MM.1S (cell line): Measurements from ENCODE around the gene ADNP2.
A peak's percentile ranks its signal among the peaks of the same experiment; 100 is the strongest.

Experiments used
- DNase-seq: peaks from one replicate; pipeline ENCODE4 v3.0.0-alpha.2; 2015
- H2AFZ ChIP-seq: fragments of 300-600 bp; sonication (generic); 2 replicates; pipeline ENCODE4 v1.6.0; 2016; ENCODE audit warnings: antibody characterized with exemption, low read length
- H3F3A ChIP-seq: fragments of 300-600 bp; sonication (generic); 2 replicates; pipeline ENCODE4 v1.6.1; 2016; ENCODE audit warnings: mild to moderate bottlenecking, antibody characterized with exemption, low read length, moderate library complexity, mixed read lengths; ENCODE audit not compliant: insufficient read depth
- H3K27ac ChIP-seq: fragments of 300-600 bp; sonication (generic); 2 replicates; pipeline ENCODE4 v1.5.1; 2016; ENCODE audit warnings: mild to moderate bottlenecking, low read length
- H3K27me3 ChIP-seq: fragments of 300-600 bp; sonication (generic); replicated peaks from 2 replicates; pipeline ENCODE4 v1.6.0; 2016; ENCODE audit warnings: low read length; ENCODE audit not compliant: insufficient read depth
- H3K36me3 ChIP-seq: fragments of 300-600 bp; sonication (generic); replicated peaks from 2 replicates; pipeline ENCODE4 v1.6.1; 2016; ENCODE audit warnings: mild to moderate bottlenecking, low read length, mixed read lengths; ENCODE audit not compliant: insufficient read depth
- H3K4me1 ChIP-seq: fragments of 300-600 bp; sonication (generic); 2 replicates; pipeline ENCODE4 v1.6.1; 2016; ENCODE audit warnings: low read length, mixed read lengths
- H3K4me2 ChIP-seq: fragments of 300-600 bp; sonication (generic); 2 replicates; pipeline ENCODE4 v1.6.0; 2016; ENCODE audit warnings: low read depth, low read length
- H3K4me3 ChIP-seq: fragments of 300-600 bp; sonication (generic); 2 replicates; pipeline ENCODE4 v1.5.1; 2016; ENCODE audit warnings: low read length, mixed read lengths
- H3K79me2 ChIP-seq: fragments of 300-600 bp; sonication (generic); 2 replicates; pipeline ENCODE4 v1.6.1; 2016; ENCODE audit warnings: mixed run types, low read length, mixed read lengths
- H3K9ac ChIP-seq: fragments of 300-600 bp; sonication (generic); 2 replicates; pipeline ENCODE4 v1.6.1; 2016; ENCODE audit warnings: low read length, mixed read lengths
- H3K9me2 ChIP-seq: fragments of 300-600 bp; sonication (generic); replicated peaks from 2 replicates; pipeline ENCODE4 v1.6.1; 2016; ENCODE audit warnings: mild to moderate bottlenecking, low read length, mixed read lengths; ENCODE audit not compliant: insufficient read depth
- H3K9me3 ChIP-seq: fragments of 300-600 bp; sonication (generic); replicated peaks from 2 replicates; pipeline ENCODE4 v1.6.1; 2016; ENCODE audit warnings: mild to moderate bottlenecking, low read length, mixed read lengths; ENCODE audit not compliant: insufficient read depth
- H4K20me1 ChIP-seq: fragments of 300-600 bp; sonication (generic); 2 replicates; pipeline ENCODE4 v1.6.1; 2016; ENCODE audit warnings: mild to moderate bottlenecking, low read length, moderate library complexity, mixed read lengths; ENCODE audit not compliant: insufficient read depth
- EZH2 ChIP-seq: fragments of 300-600 bp; sonication (generic); optimal IDR thresholded peaks from 2 replicates; pipeline ENCODE3; 2017; ENCODE audit warnings: low read depth, mild to moderate bottlenecking, antibody characterized with exemption, low read length, mixed read lengths
- EZH2phosphoT487 ChIP-seq: fragments of 300-600 bp; sonication (generic); IDR thresholded peaks from 2 replicates; pipeline ENCODE4 v1.6.1; 2018; ENCODE audit warnings: antibody characterized with exemption, low read length
- TF ChIP-seq, protein P1 (sequence below): fragments of 300-600 bp; sonication (generic); IDR thresholded peaks from 2 replicates; pipeline ENCODE4 v1.5.1; 2016; ENCODE audit warnings: antibody characterized with exemption, low read length, mixed read lengths

The ADNP2 gene, protein sequence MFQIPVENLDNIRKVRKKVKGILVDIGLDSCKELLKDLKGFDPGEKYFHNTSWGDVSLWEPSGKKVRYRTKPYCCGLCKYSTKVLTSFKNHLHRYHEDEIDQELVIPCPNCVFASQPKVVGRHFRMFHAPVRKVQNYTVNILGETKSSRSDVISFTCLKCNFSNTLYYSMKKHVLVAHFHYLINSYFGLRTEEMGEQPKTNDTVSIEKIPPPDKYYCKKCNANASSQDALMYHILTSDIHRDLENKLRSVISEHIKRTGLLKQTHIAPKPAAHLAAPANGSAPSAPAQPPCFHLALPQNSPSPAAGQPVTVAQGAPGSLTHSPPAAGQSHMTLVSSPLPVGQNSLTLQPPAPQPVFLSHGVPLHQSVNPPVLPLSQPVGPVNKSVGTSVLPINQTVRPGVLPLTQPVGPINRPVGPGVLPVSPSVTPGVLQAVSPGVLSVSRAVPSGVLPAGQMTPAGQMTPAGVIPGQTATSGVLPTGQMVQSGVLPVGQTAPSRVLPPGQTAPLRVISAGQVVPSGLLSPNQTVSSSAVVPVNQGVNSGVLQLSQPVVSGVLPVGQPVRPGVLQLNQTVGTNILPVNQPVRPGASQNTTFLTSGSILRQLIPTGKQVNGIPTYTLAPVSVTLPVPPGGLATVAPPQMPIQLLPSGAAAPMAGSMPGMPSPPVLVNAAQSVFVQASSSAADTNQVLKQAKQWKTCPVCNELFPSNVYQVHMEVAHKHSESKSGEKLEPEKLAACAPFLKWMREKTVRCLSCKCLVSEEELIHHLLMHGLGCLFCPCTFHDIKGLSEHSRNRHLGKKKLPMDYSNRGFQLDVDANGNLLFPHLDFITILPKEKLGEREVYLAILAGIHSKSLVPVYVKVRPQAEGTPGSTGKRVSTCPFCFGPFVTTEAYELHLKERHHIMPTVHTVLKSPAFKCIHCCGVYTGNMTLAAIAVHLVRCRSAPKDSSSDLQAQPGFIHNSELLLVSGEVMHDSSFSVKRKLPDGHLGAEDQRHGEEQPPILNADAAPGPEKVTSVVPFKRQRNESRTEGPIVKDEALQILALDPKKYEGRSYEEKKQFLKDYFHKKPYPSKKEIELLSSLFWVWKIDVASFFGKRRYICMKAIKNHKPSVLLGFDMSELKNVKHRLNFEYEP

DNA sequence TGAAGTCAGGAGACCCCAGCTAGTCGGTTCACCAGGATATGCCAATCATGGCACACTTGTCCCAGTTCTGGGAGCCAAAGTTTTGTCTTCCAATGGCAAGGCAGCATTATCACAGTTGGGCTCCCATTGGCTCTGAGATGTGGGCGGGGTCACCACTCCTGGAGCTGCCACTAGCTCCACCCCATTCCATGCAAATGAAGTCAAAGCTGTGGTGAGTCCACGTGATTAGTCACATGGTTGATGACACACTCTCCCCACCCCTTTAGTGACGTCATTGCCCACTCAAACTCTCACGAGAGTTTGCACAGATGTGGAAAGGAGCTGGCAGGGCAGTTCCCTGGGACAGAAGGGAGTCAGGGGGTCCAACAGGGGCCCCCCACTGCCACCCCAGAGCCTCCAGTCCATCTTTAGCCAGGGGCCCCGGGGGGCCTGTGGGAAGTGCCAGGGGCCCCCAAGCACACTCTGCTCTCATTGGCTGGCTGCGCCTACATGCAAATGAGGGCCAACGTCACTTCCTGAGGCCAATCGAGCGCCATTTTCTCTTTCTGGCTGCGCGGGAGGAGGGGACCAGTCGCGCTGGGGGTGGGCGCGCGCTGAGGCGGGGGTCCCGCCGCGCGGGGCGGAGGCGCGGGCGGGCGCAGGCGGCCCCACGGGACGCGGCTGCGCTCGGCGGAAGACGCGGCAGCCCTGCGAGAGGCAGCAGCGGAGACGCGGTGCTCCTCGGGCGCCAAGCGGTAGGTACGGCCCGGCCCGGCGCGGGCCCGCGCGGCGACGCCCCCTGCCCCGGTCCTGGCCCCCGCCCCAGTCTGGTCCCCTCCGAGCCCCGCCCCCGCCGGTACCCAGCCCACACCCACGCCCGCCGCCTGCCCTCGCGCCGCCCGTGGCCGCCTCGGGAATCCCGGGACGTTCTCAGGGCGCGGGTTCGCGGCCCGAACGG lies at the start of gene ADNP2:
TSS of gene ADNP2 (plus strand) at position 524 of the 937 bp plus-strand sequence. CDS start 8,281 bp downstream, outside the sequence.
- Histone ChIP-seq H3K9me2 (no peaks in the 10 kb centered on the region), H3F3A (peaks cover 3% of the 10 kb centered on the region; the same call in 1 of the 2 replicates), H3K79me2 (peaks cover 36% of the 10 kb centered on the region), H2AFZ (peak within 1 kb of the TSS; percentile 54; the same call in 1 of the 2 replicates), H3K27me3 (no peaks in the 10 kb centered on the region), H3K4me2 (peak within 1 kb of the TSS; percentile 34), H4K20me1 (no peaks in the 10 kb centered on the region), H3K27ac (peak within 1 kb of the TSS; percentile 53; the same call in 1 of the 2 replicates), H3K4me1 (no peaks in the 10 kb centered on the region), H3K9ac (peak within 1 kb of the TSS; percentile 45; the same call in 1 of the 2 replicates), H3K9me3 (no peaks in the 10 kb centered on the region), H3K36me3 (no peaks in the 10 kb centered on the region), H3K4me3 (peak within 1 kb of the TSS; percentile 51)
- peak; percentile 83 for DNase-seq
- no peak for TF ChIP-seq EZH2
- TF ChIP-seq, protein P1, sequence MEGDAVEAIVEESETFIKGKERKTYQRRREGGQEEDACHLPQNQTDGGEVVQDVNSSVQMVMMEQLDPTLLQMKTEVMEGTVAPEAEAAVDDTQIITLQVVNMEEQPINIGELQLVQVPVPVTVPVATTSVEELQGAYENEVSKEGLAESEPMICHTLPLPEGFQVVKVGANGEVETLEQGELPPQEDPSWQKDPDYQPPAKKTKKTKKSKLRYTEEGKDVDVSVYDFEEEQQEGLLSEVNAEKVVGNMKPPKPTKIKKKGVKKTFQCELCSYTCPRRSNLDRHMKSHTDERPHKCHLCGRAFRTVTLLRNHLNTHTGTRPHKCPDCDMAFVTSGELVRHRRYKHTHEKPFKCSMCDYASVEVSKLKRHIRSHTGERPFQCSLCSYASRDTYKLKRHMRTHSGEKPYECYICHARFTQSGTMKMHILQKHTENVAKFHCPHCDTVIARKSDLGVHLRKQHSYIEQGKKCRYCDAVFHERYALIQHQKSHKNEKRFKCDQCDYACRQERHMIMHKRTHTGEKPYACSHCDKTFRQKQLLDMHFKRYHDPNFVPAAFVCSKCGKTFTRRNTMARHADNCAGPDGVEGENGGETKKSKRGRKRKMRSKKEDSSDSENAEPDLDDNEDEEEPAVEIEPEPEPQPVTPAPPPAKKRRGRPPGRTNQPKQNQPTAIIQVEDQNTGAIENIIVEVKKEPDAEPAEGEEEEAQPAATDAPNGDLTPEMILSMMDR = no peak
- TF ChIP-seq EZH2phosphoT487 = no peak

DNA sequence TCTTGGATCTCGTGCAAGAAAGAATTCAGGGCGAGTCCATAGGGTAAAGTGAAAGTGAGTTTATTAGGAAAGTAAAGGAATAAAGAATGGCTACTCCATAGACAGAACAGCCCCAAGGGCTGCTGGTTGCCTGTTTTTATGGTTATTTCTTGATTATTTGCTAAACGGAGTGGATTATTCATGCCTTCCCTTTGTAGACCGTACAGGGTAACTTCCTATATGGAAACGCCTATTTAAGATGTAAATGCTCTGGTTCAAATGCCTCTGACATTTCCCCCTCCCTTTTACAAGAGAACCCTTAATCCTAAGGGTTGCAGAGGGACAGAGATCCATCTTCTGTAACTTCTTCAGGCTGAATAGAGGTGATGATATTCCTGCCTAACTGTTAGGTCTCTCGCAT lies 49.1 kb upstream of the ADNP2 start:
- H3K9me3 ChIP-seq = no peaks in the 10 kb centered on the region
- H3K79me2 ChIP-seq = no peaks in the 10 kb centered on the region
- no peak overlapping the region for H3K4me2 ChIP-seq

More for the DNA sequence above, 49.1 kb upstream of the ADNP2 start:
- no peaks in the 10 kb centered on the region for H3K27me3 ChIP-seq
- H3F3A ChIP-seq = no peaks in the 10 kb centered on the region
- no peaks in the 10 kb centered on the region for H3K4me1 ChIP-seq
- no peaks in the 10 kb centered on the region for H3K9me2 ChIP-seq
- no peak overlapping the region for H2AFZ ChIP-seq
- no peaks in the 10 kb centered on the region for H4K20me1 ChIP-seq
- no peak for DNase-seq
- no peak overlapping the region for H3K4me3 ChIP-seq
- H3K9ac ChIP-seq = no peak overlapping the region
- no peak overlapping the region for H3K27ac ChIP-seq
- TF ChIP-seq, protein P1 = no peak
- no peaks in the 10 kb centered on the region for H3K36me3 ChIP-seq
